ENCODE measurements around the gene SLC7A6. TPM values are rescaled to one million over a fixed set of nuclear protein-coding genes. Genes with fewer than 3 reads are reported as not detected.

Gene SLC7A6
- total RNA-seq, 2 donors from 2014 or later = 12.8 to 30.5 TPM

DNA sequence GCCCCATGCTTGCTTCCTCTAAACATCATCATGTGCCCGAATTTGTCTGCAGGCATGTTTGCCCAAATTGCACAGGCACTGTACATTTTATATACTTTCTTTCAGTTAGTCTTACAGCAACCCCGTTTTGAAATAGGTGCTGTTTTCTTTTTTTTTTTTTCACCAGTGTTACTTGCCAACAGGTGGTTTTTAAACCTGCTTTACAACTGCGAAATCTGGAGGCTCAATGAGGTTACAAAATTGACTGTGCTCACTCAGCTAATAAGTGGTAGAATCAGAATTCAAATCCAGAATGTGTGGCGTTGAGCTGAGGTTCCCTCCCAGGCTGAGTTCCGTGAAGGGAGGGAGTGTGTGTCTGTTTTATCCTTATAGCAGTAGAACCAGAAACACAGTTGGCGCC is 13.4 kb upstream of the SLC7A6 start:
- no peak for DNase-seq (ENCODE audit: low spot score)
- no peaks in the 10 kb centered on the region for H3K36me3 ChIP-seq
- 84% methylated on average over 6 of the region's 6 CpGs for WGBS

GRCh38 chr16:68251832-68252231 is 12.5 kb upstream of the SLC7A6 start:
- H3K36me3 ChIP-seq = no peaks in the 10 kb centered on the region

More for the DNA sequence above, 13.4 kb upstream of the SLC7A6 start:
- no peak for TF ChIP-seq POLR2AphosphoS5 (IDR thresholded peaks at IDR 0.05)
- Histone ChIP-seq H3K4me3 (no peak overlapping the region), H3K9me3 (no peaks in the 10 kb centered on the region), H3K27ac (no peak overlapping the region), H3K27me3 (replicated peaks; ENCODE audit: insufficient read depth) (no peaks in the 10 kb centered on the region), H3K4me1 (replicated peaks) (peaks cover 3% of the 10 kb centered on the region)
- intact Hi-C loops (cut with DNase I) = no loop called here

GRCh38 chr16:68252383-68252782 is 11.9 kb upstream of the SLC7A6 start:
- intact Hi-C loops (cut with DNase I) = no loop called here
- H3K27ac ChIP-seq = no peak overlapping the region
- H3K36me3 ChIP-seq = no peaks in the 10 kb centered on the region
- 91% methylated on average over 5 of the region's 5 CpGs for WGBS
- no peaks in the 10 kb centered on the region for H3K4me1 ChIP-seq (replicated peaks)
- H3K4me3 ChIP-seq = no peak overlapping the region
- no peak for TF ChIP-seq POLR2AphosphoS5 (IDR thresholded peaks at IDR 0.05)
- no peak for TF ChIP-seq POLR2A (IDR thresholded peaks at IDR 0.05)
- TF ChIP-seq, protein P1, sequence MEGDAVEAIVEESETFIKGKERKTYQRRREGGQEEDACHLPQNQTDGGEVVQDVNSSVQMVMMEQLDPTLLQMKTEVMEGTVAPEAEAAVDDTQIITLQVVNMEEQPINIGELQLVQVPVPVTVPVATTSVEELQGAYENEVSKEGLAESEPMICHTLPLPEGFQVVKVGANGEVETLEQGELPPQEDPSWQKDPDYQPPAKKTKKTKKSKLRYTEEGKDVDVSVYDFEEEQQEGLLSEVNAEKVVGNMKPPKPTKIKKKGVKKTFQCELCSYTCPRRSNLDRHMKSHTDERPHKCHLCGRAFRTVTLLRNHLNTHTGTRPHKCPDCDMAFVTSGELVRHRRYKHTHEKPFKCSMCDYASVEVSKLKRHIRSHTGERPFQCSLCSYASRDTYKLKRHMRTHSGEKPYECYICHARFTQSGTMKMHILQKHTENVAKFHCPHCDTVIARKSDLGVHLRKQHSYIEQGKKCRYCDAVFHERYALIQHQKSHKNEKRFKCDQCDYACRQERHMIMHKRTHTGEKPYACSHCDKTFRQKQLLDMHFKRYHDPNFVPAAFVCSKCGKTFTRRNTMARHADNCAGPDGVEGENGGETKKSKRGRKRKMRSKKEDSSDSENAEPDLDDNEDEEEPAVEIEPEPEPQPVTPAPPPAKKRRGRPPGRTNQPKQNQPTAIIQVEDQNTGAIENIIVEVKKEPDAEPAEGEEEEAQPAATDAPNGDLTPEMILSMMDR (IDR thresholded peaks at IDR 0.05) = no peak
- no peaks in the 10 kb centered on the region for H3K27me3 ChIP-seq (replicated peaks; ENCODE audit: insufficient read depth)
- no peaks in the 10 kb centered on the region for H3K9me3 ChIP-seq
- DNase-seq (ENCODE audit: low spot score) = no peak

More at GRCh38 chr16:68251832-68252231, 12.5 kb upstream of the SLC7A6 start:
- Histone ChIP-seq H3K4me3 (no peak overlapping the region), H3K9me3 (no peaks in the 10 kb centered on the region), H3K27me3 (replicated peaks; ENCODE audit: insufficient read depth) (no peaks in the 10 kb centered on the region), H3K4me1 (replicated peaks) (no peaks in the 10 kb centered on the region), H3K27ac (no peak overlapping the region)
- TF ChIP-seq, protein P1 (IDR thresholded peaks at IDR 0.05) = no peak
- no peak for TF ChIP-seq POLR2A (IDR thresholded peaks at IDR 0.05)
- TF ChIP-seq POLR2AphosphoS5 (IDR thresholded peaks at IDR 0.05) = no peak
- DNase-seq (ENCODE audit: low spot score) = no peak
- intact Hi-C loops (cut with DNase I) = no loop called here
- 86% methylated on average over 5 of the region's 5 CpGs for WGBS

DNA sequence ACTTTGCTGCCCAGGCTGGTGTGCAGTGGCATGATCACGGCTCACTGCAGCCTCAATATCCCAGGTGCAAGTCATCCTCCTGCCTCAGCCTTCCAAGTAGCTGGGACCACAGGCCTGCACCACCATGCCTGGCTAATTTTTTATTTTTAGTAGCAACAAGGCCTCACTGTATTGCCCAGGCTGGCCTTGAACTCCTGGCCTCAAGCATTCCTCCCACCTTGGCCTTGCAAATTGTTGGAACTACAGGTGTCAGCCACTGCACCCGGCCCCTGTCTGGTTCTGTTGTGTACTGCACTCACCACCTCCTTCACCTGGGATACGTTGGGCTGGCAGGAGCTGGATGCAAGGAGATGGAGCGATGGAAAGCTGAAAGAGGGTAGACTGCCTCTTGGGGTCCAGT is 10.6 kb upstream of the SLC7A6 start:
- Histone ChIP-seq H3K27me3 (replicated peaks; ENCODE audit: insufficient read depth) (no peaks in the 10 kb centered on the region), H3K4me3 (no peak overlapping the region), H3K9me3 (no peaks in the 10 kb centered on the region), H3K27ac (no peak overlapping the region), H3K4me1 (replicated peaks) (no peaks in the 10 kb centered on the region), H3K36me3 (no peaks in the 10 kb centered on the region)
- no peak for DNase-seq (ENCODE audit: low spot score)
- 88% methylated on average over 4 of the region's 4 CpGs for WGBS
- intact Hi-C loops (cut with DNase I) = no loop called here
- TF ChIP-seq POLR2AphosphoS5 (IDR thresholded peaks at IDR 0.05) = no peak
- TF ChIP-seq, protein P1 (IDR thresholded peaks at IDR 0.05) = no peak
- TF ChIP-seq POLR2A (IDR thresholded peaks at IDR 0.05) = no peak

GRCh38 chr16:68255712-68256111 is 8.6 kb upstream of the SLC7A6 start:
- DNase-seq (ENCODE audit: low spot score) = no peak
- TF ChIP-seq POLR2A (IDR thresholded peaks at IDR 0.05) (no peak), POLR2AphosphoS5 (IDR thresholded peaks at IDR 0.05) (no peak)
- TF ChIP-seq, protein P1 (IDR thresholded peaks at IDR 0.05) = no peak
- Histone ChIP-seq H3K36me3 (no peaks in the 10 kb centered on the region), H3K4me1 (replicated peaks) (no peaks in the 10 kb centered on the region), H3K27me3 (replicated peaks; ENCODE audit: insufficient read depth) (no peaks in the 10 kb centered on the region), H3K4me3 (no peak overlapping the region), H3K9me3 (no peaks in the 10 kb centered on the region), H3K27ac (no peak overlapping the region)
- WGBS = 90% methylated on average over 16 of the region's 18 CpGs
- intact Hi-C loops (cut with DNase I) = no loop called here

Measured in prostate gland (tissue), 2 donors.